Islet precursor cell (in vitro differentiated cells): Measurements from ENCODE around the gene PPL.

Experiments
- DNase-seq: peaks from one replicate; pipeline ENCODE4 v3.0.0-alpha.2; 2018

PPL gene

DNA sequence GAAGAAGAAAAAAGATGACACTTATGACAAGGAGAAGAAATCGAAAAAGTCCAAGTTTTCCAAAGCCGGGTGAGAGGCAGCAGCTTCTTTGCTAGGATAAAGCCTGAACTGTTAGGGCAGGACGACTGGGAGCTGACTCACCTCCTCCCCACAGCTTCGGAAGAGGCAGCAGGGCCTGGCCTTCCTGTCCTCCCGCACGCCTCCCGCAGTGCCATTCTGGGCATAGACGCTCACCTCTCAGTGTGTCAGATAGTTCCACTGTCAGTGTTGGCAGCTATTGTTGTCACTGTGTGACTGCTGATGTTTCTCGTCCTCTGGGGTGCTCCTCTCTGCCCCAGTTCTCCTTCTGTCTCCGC is 77.1 kb downstream of the PPL start:
- no peak for DNase-seq

DNA sequence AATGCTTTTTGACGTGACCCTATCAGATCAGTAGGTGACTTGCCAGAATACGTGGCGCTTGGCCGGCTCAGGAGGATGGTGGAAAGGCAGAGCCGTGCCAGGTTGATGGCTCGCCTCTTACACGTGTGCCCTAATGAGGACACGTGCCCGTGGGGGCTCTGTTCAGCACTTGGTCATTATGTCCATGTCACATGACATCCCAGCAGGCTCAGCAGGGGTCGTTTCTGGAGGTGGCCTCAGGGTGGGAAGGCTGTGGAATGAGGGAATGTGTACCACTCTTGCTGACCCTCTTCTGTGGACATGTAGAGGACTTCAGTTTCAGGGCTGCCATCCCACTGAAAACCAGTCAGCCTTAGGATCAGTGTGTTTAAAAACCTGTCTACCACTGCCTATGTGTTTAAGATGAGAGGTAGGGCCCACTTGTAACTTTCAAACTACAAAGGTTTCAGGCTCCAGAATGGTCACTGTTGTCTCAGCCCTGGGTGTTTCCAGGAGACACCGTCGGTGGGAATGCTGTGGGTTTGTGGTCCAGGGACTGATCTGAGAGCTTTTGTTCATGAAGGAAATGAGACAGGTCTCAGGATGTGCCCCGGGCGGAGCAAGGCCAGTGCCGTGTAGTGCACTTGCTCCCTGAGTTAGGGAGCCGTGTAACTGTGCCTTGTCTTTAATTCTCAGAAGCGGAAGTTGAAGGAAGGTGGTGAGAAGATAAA is 77.6 kb downstream of the PPL start:
- DNase-seq: no peak

DNA sequence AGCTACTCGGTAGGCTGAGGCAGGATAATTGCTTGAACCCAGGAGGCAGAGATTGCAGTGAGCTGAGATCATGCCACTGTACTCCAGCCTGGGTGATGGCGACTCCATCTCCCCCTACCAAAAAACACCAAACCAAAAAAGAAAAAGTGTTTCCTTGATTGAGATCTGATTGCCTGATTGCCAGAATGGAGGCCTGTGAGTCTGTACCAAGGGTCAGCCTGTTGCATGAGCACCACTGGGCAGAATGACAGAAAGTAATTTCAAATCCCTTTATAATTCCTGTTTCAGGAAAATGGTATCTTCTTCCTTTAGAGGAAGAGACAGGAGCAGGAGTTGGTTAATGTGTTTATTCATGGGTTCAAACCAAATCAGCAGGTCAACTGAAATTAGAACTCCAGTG is 81.1 kb downstream of the PPL start:
- DNase-seq: no peak

DNA sequence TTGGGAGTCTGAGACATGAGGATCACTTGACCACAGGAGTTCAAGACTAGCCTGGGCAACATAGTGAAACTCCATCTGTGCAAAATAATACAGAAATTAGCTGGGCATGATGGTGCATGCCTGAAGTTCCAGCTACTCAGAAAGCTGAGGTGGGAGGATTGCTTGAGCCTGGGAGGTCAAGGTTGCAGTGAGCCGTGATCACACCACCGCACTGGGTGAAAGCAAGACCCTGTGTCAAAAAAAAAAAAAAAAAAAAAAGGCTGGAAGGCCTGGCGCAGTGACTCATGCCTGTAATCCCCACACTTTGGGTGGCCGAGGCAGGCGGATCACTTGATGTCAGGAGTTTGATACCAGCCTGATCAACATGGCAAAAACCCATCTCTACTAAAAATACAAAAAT is 81.6 kb downstream of the PPL start:
- no peak for DNase-seq

DNA sequence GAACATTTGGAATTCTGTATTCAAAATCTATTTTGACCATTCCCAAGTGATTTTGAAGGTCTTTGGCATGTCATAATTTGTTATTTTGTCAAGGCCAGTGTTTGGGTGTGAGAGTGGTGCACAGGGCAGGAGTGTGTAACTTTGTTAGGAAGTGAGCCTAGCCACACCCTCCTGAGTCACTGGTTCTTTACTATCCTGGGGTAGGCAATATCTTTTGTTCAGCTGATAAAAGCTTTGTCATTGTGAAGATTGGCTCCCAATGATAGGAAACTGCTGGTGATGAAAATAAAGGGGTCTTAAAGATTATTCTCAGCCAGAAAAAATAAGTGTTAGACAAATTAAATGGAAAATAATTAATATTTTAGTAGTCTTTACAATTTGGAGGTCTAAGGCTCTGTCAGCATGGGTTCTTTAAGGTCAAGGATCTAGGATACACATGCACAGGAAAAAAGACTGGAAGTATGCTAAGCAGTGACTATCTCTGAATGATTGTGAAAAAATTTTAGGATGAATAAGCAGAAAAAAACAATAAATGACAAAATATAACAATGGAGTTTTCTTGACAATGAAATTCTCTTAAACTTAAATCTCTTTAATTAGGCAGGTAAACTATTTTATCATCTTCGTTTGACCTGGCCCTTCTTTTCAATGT is 84.6 kb downstream of the PPL start:
- no peak for DNase-seq

DNA sequence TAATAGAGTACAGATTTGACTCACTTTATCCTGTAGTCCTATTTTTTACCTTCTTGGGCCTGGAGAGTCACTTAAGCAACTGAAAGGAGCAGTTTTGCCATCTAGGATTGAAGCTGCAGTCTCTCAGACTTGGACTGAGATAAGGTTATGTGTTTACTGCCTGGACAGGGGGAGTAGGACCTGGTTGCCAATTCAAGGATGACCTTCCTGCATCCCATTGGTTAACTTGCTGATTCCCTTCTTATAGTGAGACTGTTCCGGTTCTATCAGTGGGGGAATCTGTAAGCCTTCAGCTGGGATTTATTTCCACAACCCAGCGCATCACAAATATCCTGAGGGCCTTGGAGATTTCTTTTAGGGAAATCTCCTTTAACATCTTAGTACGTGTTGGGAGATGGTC is 86.7 kb downstream of the PPL start:
- DNase-seq: no peak

DNA sequence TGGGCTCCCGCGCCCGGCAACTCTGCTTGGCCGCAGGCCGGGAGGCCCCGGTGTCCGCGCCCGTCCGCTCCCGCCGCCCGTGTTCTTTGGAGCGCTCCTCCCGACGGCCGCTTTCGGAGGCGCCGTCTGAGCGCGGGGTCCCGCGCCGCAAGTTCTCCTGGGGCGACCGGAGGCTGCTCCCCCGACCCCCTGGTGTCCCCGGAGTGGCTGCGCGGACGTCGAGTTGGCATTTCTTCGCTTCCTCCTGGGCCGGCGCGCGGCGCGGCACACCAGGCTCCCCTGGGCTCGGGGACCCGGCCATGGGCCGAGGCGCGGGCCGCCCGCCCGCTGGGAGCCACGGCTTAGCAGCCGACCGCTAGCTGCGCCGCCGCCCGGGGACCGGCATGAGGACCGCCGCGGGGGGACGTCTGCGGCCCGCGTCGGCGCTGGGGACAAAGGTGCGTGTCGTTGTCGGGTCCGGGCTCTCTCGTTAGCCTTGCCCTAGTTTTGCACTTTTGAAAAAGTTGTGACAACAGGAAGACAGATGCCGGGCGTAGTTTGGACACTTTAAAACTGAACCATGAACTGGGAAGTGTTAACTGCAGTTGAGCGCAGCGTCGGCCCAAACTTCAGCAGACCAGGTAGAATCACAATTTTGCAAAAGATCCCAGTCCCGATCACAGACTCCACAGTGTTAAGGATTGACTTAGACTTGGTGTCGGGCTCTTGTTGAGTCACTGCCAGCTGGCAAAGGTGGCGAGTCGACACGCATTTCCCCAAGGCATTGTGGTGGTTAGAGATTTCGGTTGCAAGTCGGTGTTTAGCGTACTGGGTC is 89.0 kb downstream of the PPL start:
- DNase-seq: peak; percentile 64

DNA sequence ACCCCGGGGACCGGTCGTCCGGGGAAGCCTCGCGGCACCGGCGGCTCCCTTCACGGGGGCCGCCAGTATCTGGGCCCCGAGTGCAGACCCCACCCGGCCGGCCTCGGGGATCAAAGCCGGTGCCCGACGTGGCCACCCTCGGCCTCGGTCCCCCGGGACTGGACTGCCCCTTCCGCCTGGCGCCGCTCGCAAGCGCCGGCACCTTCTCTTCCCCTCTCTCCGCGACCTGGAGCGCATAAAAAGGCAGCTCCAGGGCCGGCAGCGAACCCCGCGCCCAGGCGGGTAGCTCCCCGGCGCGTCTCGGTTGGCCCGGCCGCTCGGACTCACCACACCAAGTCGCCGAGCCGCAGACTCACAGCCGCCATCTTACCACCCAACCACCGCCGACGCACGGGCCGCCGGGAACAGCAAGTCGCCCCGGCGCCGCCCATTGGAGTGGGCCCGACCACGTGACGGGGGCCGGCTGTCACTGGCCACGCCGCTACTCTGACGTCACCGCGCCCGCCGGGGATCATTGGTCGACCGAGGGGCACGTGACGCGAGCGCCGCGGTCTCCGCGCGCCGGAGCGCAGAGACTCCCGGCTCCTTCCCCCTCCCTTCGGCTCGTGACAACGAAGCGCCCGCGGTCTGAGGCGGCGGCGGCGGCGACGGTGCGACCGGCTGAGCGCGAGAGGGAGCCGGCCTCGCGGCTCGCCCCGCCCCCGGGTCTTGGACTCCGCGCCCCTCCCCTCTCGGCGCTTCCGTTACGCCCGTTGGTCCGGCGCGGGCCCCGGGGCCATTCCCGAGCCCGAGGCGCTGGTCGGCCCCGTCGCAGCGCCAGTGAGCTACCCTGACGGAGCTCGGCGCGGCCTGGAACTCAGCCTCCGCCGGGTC is 89.8 kb downstream of the PPL start, which contains the start of the genes GLYR1 and UBN1:
GLYR1 (minus strand) TSS at position 388 of the 873 bp plus-strand sequence; CDS start at position 365, 23 bp downstream.
UBN1 (plus strand) TSS at position 581 of the 873 bp plus-strand sequence. CDS start 5,437 bp downstream, outside the sequence.
- DNase-seq: peak; percentile 99

DNA sequence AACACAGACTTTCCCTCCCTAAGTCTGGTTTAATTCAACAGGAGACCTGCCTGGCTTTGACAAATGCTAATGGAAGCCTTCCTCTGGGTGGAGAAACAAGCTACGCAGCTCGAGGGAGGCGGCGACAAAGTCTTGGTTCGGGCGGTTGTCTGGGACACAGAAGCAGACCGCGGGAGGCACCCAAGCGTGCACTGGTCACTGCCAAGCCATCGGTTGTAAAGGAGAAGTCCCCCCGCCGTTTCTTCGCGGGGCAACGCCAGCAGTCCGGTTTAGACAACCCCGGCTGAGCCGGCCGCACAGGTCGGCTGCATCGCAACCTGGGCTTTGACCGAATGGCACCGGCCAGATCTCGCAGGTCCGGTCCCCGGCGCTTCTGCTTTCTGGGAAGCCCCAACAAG is 90.4 kb downstream of the PPL start:
- peak; percentile 90 for DNase-seq

DNA sequence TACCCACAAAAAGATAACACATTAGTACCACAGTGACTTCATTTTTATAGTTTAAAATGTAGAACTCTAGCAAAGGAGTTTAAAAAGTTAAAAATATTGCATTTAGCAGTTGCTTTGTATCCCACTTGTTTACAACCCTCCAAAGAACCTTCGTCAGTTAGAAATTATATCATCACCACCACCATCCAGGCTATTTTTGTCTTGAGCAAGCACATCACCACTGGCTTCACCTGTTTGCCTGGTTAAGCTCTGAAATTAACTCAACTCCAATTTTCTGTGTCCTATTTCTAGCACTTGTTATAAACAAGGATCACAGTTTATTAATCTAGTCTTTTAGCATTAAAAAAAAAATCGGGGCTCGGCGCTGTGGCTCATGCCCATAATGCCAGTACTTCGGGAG is 96.0 kb downstream of the PPL start:
- DNase-seq: no peak

DNA sequence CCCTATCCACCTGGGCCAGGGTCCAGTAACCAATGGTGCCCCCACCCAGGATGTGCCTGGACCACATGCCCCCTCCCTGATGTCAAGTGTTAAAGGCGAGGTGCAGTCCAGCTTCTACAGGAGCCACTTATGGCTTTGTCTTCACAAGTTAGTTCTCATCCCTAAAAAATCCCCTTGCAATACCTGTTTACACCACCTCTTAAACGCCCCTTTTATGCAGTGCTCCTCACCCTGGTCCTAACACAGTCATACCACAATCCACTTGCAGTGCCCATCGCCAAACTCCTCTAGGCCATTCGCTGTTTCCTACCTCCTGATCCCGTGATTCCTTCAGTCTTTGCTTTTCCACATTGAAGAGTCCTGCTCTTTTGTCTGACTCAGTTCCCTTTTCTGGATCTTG is 97.0 kb downstream of the PPL start:
- no peak for DNase-seq

DNA sequence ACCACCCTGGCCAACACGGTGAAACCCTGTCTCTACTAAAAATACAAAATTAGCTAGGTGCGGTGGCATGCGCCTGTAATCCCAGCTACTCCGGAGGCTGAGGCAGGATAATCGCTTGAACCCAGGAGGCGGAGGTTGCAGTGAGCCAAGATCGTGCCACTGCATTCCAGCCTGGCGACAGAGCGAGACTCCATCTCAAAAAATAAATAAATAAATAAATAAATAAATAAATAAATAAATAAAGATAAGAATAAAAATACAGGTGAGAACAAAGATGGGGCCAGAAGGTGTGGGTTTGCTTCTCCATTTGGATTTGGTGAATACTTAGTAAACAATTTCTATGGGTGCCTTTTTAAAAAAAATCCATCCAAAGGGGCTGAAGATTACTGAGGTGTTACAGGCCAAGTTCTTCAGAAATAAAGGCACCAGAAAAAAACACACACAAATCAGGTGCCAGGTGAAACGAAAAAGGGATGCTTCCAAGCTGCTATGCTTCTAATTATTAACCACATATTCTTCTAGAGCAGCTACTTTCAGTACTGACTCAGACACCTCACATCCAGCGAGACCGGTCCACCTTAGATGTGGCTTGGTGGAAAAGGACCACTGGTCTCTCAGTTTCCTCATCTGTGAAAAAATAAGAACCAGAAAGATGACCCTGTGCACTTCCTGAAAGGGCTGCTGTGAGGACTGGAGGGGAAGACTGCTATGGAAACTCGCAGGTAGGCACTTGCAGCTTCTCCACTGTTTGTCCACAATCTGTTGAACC is 99.0 kb downstream of the PPL start:
- no peak for DNase-seq

DNA sequence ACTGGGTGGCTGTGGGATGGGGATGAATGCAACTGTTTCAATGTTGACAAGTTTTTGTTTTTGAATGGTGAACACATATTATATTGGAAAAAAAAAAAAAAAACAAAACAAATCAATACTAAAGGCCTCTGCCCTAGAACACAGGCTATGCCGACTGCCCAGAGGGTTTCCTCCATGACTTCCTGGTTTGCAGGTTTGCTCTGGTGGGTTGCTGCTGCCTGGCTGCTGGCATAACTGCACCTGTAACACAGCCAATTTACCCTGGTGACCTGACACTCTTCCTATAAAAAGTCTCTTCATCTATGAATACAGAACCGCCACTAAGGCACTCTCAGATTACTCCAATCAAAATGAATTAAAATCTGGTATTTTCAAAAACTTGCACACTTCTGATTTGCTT is 100.2 kb downstream of the PPL start:
- no peak for DNase-seq

DNA sequence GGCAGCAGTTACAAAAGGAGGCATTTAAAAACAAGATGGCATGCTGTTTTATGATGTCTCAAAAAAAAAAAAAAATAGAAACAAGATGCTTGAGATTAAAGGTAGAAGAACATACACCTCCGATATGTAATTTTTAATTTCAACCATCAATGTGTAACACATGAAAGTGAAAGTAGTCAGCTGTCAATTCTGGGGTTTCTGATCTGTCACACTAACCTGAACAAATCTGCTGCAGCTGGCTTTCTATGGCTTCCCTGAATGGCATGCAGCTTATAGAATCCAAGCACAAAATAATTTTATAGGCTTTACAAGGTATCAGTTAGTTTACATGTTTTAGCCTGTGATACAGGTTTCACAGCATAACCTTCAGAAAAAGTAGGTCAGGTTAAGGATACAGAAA is 103.4 kb downstream of the PPL start:
- no peak for DNase-seq

DNA sequence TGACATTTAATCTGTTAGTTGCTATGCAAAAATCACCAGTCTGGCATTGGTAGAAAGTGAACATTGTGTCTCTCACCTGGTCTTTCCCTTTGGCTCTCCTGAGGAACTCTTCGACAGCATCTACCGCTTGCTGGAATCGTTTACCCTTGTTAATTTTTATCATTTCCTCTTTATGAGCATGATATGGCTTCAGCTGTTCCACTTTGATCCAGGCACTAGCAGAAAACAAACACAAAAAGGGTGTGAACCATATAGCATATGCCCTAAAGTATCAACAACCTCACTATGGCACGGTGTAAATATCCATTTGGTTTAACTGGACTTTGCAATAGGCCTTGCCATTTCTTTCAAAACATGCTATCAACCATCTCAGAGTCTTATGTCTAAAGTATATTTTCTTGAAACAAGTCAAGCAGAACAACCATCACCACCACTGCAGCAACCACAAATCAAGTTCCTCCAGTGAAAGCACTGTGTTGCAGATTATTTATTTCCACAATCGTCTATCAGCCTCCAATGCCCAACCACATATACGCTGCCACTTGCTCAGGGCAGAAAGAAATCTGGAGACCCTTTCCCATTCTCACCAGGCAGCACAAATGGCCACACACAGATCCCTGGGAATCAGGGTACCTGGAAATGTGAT is 104.1 kb downstream of the PPL start:
- DNase-seq: no peak
